HG03565 (cell line): ENCODE measurements around the gene POLR1D.

Experiments
- ATAC-seq: cut with Tn5 transposase; IDR thresholded peaks from one replicate; pipeline ENCODE4 v1.9.1; 2021; ENCODE audit warnings: mild to moderate bottlenecking, moderate library complexity; ENCODE audit not compliant: unreplicated experiment

Gene POLR1D

DNA sequence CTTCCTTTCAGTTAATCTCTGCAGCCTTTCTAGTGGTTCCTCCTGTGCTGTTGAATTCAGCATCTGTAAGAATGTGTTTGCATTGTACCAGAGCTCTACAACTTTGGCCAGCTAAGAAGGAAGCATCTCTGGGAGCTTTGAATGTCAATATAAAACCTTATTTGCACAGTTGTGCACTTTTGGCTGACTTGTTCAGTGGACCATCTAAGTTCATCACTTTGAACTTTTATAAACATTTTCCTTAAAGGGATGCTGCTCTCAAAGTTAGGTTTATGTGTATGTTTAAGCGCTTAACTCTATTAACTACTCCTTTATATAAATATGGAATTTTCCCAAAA, 15.6 kb downstream of the POLR1D start:
- ATAC-seq: no peak

- ATAC-seq: no peak
These were observed 16.3 kb downstream of the POLR1D start for GRCh38 chr13:27638001-27638400.

- ATAC-seq: no peak
These were observed 16.8 kb downstream of the POLR1D start for GRCh38 chr13:27638521-27638920.

- no peak for ATAC-seq
These were observed 17.5 kb downstream of the POLR1D start for GRCh38 chr13:27639186-27639585.

DNA sequence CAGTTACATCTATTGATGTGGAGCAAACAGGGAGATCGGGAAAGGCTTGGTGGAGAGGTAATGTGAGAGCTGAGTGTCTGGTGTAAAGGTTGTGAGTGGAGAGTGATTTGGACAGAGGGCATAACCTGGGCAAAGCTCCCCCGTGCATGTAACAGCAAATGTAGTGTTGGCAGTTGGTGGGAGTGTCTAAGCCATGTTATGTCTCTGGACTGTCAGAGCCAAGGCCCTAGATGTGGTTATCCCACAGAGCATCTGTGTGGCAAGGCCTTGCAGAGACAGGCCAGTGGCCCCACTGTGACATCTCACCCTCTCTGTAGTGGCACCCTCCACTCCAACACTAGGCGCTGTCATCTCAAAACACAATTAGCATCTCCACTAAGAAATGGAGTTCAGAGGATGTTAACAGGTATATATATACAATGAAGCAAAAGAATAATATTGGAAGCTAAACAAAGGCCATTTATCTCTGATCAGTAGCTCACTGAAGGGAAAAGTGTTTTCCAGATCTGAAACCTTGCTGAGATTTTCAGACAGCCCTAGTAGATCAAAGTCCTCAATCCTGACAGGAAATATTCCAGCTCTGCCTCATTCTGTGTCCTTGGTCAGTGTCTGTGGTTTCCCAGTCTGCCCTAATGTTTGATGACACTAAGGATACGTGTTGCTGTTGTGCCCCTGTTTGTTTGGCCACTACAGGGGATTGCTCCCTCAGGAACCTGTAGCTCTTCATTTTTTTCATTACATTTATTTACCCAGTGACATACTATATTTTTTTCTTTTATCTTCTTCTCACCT, 20.2 kb downstream of the POLR1D start:
- no peak for ATAC-seq

DNA sequence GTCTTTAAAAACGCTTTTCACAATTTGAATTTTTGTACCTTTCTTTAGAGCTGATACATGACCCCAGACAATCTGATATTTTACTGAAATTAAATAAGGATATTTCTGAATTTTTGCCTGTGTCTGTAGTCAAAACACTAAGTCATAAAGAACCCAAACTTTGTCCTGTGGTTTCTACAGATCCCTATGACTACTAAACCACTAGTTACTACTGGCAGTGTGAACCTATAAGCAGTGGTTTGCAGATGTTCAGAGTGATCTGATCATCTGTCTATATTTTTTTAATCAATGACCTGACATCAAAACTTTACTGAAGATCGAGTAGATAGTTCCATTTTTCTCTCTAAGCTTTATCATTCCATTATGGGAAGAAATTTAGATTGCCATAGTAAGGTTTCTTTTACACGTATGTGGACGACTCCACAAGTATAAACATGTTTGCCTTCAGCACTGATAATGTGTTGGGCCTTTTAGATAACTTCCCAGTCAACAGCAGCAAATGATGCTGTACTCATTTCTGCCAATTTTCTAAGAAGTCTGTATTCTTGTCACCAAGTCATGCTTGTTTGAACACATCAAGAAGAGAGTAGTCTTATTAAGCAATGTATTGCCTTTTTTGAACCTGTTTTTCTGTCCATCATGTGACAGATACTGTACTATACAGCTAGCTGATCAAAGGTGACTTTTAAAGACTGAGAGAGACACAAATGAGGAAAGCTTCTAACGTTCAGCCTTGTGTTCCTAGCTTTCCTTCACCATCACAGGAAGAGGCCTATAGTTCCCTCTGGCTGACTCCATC, 21.8 kb downstream of the POLR1D start:
- ATAC-seq: no peak

GRCh38 chr13:27644302-27644701, 22.6 kb downstream of the POLR1D start:
- no peak for ATAC-seq

GRCh38 chr13:27650312-27650711, 28.6 kb downstream of the POLR1D start:
- ATAC-seq: no peak

GRCh38 chr13:27654059-27654458, 32.4 kb downstream of the POLR1D start:
- no peak for ATAC-seq

DNA sequence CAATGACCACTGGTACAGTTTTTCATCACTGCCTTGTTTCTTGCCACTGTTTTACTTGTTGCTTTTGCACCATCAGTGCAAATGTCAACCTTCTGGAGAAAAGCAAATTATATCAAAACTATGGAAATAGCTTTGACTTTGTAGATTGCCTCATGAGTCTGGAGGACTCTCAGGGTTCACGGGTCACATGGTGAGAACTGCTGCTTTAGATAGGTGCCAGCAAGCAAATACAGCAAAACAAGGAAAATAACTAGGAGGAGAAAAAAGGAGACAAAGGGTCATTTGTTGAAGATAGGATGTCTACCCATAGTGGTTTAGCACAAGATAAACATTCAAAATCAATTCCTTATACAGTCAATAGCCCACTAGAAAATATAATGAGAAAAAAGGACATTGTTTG, 33.1 kb downstream of the POLR1D start:
- ATAC-seq: no peak

DNA sequence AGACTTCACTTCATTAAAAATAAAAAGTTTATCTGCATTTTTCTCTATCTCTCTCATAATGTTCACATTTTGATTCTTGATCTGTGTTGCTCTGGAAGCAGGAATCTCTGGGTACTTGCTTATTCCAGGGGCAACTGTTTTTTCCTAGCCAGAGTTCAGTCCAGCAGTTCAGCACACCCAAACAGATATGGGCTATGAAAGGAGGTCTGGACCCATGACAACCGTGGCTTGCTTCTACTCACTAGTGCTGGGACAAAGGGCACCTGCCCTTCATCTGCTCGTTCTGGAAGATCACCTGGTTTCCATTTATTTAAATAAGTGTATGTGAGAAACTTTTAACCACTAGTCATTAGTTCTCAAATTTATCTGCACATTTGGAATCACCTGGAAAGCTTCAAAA, 36.0 kb downstream of the POLR1D start:
- ATAC-seq: no peak

DNA sequence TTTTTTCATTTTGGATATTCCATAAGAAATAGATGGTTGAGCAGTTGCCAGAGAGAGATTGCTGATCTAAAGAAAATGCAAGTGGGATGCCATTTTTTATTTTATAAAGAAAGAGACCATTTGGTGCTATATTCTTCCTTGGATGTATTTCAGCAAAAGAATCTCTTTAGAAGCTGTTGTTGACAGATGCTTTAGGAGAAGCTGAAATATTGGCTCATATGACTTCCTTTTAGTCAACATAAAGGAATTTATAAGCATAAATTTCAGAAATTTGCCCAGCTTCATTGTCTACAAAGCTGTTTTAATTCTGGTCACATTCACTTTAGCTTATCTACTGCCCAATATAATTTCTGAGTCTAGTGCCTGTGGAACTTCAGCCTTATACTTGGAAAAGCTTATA, 36.9 kb downstream of the POLR1D start:
- ATAC-seq: no peak

DNA sequence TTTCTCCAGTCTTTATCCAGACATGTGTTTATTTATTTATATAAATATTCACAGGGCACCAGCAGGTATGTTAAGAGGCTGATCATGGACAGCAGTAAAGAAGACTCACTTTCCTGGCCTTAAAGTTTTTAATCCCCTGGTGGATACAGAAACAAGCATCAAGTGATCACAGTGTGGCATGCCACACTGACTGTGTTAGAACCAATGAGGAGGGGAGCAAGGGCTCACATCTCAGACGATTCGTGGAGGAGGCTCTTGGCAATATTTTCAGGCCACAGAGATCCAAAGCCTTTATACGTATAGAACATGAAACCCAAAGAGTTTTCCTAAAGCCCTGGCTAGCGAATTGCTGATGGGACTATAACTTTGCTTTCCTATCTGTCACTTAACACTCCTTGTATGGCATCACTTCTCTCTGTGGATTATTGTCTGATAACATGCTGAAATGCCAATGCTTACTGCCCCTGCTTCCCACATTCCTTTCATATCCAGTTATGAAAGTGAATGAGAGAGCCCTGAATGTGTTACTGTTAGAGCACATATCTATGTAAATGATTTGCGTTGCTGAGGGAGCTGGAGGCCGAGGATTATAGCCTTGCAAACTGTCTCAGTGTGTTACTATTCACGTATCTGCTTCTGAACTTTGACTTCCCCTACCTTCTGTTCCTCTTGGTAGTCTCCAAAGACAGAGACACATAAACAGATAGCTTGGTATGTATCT, 37.6 kb downstream of the POLR1D start:
- no peak for ATAC-seq

DNA sequence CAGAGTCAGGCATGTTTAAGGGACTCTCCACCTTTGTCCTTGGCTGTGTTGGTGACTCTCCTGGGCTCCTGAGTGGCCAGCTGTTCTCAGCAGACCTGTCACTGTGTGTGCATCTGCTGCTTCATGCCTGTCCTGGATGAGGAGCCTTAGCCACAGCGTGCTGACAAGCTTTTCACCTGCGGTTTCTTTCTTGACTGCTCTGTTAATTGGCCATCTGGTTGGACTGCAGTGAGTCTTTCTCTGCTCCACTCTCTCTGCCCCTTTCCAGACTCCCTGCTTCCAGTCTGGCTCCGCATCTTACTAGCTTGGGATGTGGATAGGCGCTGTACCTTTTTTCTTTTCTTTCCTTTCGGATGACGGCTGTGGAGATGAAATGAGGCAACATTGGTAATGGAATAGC, 38.8 kb downstream of the POLR1D start:
- no peak for ATAC-seq

- no peak for ATAC-seq
These were observed 39.3 kb downstream of the POLR1D start for GRCh38 chr13:27661017-27661416.

DNA sequence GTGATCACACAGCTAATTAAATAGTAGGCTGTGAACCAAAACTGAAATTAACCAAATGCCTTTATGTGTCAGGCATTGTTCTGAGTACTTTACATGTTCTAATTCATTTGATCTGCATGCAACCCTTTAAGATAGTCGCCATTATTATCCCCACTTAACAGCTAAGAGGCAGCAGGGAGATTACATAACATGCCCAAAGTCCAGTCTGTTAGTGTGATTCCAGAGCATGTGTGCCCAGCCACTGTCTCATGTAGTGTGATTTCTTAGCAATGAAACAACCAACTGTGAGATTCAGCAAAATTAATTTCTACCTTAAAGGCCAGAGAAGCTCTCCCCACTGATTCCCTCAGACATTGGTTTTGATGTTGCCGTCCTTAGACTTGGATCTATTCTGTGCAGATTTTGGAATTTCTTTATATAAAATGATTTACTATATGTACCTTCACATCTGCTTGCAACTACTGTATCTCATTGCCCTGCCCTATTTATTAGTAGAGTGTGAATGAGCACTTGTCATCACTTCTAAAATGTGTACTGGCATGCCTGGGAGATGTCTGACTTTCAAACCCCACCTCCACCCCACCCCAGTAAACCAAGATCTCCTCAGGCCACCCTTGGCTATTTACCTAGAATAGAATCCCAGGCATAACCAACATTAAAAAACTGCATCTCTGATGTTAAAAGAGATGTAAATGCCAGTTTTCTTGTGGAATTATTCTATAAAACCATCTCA, 41.2 kb downstream of the POLR1D start:
- ATAC-seq: no peak

- ATAC-seq: no peak
These were observed 42.3 kb downstream of the POLR1D start for GRCh38 chr13:27663947-27664346.

- ATAC-seq: no peak
These were observed 43.6 kb downstream of the POLR1D start for GRCh38 chr13:27665333-27665732.

GRCh38 chr13:27665761-27666160, 44.1 kb downstream of the POLR1D start:
- ATAC-seq: no peak

- ATAC-seq: no peak
These were observed 45.3 kb downstream of the POLR1D start for GRCh38 chr13:27666951-27667350.

- no peak for ATAC-seq
These were observed 46.3 kb downstream of the POLR1D start for GRCh38 chr13:27667946-27668345.
